HG03095 (cell line): ENCODE results near the gene EVI5.
"Not testable (repeated sequence)": the region's sequence is repeated elsewhere in the genome, so short reads cannot be mapped to it uniquely, and the experiment has no call there.

Experiments used
- ATAC-seq: cut with Tn5 transposase; IDR thresholded peaks from one replicate; pipeline ENCODE4 v1.9.1; 2021; ENCODE audit warnings: moderate library complexity; ENCODE audit not compliant: unreplicated experiment

Gene EVI5

DNA sequence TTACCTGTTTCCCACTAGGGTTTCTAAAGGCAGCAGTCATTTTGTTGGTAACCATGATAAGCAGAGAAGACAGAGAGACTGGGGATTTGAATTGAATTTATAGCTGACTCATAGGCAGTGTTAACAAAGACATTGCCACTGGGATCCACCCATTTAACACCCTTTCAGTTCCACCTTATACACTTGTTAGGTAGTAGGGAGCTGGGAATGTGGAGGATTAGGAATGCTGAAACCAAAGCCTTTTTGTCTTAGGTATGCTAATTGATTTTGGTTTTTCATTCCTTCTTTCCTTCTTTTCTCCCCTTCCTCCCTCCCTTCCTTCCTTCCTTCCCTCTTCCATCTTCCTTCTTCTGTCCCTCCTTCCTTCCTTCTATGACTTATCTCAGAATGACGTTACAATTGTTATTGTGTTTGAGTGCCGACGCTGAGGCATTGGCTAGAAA, 7.5 kb upstream of the EVI5 start:
- no peak for ATAC-seq

DNA sequence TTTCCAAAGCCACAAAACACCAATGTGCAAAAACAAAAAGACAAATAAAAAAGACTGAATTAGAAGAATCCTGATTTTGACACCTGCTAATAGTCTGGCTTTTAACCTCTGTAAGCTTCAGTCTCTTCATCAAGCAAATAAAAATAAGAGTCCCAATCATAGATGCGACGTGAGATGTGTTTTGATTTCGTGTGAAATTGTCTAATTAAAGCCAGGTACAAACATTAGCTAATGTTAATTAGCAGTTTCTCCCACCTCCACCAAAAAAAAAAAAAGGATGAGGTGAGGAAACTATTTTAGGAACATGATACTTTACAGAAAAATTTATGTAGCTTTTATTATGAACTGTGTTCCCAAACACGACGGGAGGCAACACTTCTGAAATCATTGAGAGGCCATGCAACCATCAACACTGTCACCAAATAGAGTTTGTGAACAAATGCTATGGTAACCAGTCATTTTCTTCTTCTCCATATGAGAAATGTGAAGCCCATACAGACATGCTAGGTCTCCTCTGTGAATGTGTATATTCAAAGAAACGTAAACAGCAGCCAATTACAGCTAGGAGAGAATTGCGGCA, 6.7 kb upstream of the EVI5 start:
- ATAC-seq = no peak

DNA sequence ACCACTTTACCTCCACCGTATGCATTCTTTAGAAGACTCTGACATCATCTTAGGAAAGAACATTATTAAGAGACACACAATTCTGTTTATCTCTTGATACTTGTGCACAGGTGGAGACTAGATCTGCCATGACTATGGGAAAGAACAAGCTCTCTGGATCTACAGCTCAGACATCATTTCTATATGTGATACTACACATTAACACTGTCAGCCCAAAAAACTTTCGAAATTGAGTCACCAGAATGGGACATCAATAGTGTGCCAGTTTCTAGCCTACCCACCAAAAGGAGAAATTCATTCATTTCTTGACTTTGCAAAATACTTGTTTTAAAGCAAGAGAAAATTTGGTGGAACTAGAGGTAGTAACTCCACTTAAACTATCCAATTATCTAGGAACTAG, 6.0 kb upstream of the EVI5 start:
- ATAC-seq = no peak

DNA sequence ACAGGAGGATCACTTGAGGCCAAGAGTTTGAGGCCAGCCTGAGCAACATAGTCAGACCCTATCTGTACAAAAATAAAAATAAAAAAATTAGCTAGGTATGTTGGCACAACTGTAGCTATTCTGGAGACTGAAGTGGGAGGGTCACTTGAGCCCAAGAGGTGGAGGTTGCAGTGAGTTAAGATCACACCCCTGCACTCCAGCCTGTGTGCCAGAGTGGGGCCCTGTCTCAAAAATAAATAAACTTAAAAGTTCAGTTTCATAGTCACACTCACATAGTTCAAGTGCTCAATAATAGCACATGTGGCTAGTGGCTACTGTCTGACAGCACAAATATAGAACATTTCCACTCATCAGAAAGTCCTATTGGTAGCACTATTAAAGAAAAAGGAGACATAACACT, 5.2 kb upstream of the EVI5 start:
- no peak for ATAC-seq

DNA sequence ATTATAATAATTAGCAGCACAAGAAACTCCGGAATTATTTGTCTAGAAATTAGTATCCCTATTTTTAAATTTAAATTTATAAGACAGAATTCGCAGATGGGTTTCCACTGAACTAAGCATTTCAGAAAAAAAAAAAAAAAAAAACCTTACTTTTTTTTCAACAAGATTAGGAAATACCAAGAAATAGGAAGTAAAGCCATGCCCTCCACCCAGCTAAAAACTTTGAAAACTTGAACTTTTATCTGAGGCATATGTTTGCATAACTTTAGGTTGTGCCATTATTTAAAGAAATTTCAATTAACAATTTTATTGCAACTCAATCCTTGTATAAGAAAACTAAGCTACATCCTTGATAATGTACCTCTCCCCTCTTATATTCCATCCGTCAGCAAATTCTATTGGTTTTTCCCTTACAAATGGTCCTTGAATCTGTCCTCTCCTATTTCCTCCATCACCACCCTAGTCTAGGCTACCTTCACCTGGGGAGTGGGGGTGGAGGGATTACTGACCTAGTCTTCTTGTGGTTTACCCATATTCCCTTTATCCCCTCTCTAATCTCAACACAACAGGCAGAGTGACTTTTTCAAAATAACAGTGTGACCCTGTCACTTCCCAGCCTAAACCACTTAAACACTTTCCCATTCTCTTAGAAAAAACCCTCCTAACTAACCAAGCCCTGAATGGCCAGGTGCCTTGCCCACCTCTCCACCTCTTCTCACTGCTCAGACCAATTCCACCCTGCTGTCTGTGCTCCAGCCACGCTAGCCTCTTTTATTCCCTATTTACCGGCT, 1.4 kb upstream of the EVI5 start:
- no peak for ATAC-seq

DNA sequence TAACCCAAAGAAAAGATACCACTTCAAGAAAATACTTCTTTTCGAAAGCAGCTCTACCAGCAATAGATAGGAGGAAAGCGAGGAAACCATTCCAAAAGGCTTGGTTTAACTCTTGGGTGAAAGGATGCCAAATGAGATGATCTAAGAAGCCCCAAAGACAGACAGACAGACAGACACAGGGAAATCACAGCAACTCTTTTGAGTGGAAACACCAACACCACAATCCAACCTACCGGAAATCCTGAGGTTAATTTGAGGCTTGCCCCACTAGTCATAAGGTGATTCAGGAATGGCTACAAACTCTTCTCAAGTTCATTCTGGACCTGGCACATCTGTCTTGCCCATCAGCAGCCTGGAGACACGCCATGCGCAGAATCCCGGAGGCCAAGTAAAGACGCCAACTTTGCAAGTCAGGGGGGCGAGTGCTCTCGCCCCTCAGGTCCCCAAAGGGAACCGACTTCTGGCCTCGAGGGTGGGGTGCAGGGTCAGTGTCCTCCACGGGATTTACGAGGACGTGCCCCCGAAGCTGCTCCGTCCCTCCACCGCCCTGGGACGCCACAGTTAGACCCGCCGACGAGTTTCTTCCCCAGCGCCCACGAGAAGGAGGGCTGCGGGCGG, 778 bp downstream of the EVI5 start:
- no peak for ATAC-seq

DNA sequence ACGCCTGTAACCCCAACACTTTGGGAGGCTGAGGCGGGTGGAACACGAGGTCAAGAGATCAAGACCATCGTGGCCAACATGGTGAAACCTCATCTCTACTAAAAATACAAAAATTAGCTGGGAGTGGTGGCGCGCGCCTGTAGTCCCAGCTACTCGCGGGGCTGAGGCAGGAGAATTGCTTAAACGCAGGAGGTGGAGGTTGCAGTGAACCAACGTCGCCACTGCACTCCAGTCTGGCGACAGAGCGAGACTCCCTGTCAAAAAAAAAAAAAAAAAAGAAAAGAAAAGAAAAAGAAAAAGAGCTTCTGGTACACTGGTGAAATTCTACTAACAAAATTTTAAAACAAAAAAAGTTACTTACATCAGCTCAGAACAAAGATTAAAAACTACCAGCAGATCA, 1.4 kb downstream of the EVI5 start:
- not testable (repeated sequence) for ATAC-seq

DNA sequence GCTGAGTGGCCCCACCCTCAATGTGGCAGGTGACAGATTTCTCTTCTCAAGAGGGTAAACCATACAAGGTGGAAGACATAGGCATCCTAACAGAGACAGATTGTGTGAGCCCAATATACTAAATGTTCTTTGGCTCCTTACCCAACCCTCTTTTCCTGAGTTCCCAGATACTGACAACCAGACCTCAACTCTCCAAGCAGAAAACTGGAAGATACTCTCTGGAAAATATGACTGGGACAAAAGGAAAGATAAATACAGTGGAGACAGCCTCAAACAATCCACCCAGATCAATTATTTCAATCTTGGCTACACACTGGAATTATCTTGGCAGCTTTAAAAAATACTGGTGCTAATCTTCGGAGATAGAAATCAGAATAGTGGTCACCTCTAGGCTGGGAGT, 6.5 kb downstream of the EVI5 start:
- ATAC-seq = no peak

DNA sequence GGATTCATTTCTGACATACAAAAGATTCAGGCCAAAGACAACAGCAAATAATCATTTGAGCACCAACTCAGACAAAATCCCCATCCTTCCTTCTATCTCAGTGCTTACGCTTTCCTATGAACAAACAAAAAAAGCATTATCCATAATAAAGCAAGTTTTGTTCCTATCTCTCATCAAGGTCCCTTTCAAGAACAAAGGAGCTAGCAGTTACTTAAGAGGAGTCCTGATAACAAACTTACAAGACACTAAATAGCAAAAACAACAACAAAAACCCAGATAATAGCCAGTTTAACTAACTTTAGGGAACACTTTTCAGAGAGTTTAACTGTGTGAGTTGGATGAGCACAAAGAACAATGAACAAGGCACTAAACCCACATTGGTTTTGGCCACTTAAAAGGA, 10.5 kb downstream of the EVI5 start:
- no peak for ATAC-seq

DNA sequence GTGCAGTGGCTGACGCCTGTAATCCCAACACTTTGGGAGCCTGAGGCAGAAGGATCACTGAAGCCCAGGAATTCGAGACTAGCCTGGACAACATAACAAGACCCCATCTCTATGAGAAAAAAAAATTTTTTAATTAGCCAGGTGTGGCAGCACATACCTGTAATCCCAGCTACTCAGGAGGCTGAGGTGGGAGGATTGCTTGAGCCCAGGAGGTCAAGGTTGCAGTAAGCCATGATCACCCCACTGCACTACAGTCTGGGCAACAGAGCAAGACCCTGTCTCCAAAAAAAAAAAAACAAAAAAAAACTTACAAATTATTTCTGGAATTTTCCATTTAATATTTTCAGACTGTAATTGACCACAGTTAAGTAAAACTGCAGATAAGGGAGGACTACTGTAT, 11.2 kb downstream of the EVI5 start:
- not testable (repeated sequence) for ATAC-seq

DNA sequence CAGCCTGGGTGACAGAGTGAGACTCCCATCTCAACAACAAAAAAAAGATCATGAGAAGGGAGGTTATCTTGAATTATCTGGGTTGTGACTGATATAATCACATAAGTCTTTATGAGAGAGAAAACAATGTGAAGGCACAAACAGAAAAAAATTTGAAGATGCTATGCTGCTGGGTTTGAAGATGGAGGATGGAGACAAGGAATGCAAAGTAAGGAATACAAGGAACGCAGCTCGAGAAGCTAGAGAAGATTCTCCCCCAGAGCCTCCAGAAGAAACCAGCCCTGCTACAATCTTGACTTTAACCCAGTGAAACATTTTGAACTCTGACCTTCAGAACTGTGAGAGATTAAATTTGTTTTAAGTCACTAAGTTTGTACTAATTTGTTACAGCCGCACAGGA, 15.1 kb downstream of the EVI5 start:
- ATAC-seq = no peak

DNA sequence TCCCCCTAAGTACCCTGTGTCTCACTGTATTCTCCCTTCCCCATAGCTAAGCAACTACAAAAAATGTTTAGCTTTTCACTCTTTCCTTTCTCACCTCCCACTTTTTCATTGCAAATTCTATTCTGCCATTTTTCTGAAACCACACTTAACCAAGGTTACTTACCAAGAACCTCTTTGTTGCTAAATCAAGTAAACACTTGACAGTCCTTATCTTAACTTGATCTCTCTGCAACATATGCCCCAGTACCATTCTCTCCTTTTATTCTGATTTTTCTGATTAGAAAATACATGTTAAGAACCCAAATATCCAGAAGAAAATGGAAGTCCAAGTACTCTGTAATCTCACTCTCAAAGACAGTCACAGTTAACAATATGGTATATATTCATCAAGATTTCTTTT, 16.0 kb downstream of the EVI5 start:
- no peak for ATAC-seq

DNA sequence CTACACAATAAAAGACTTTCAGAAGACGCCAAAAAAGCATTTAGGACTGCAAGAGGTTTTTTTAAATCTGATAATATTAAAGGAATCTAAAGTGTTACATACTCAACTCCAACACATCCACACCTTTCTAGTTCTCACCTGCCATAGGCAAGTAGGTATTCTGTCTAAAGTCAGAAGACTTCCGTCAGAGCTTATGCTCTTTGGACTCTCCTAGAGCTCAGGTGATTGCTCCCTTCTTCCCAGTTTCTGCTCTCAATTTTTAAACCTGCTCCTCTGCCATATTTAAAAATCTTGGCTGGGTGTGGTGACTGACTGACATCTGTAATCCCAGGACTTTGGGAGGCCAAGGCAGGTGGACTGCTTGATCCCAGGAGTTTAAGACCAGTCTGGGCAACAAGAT, 16.6 kb downstream of the EVI5 start:
- ATAC-seq = no peak

DNA sequence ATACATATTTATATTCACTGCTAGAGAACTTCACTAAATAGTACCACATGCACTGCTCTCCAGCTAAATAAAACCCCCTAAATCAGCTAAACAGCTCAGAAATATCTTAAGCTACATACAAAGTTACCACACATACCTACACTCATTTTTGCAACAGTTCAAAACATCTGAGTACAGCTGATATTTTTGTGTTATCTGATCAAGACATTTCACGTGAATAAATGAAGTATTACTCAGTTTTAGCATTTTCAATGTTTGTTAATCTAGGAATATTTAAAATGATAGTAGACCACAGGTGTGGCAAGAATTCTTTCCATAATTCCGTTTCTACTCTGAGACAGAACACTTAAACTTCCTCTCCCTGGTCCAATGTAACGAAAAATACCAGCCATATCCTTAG, 20.8 kb downstream of the EVI5 start:
- ATAC-seq = no peak

DNA sequence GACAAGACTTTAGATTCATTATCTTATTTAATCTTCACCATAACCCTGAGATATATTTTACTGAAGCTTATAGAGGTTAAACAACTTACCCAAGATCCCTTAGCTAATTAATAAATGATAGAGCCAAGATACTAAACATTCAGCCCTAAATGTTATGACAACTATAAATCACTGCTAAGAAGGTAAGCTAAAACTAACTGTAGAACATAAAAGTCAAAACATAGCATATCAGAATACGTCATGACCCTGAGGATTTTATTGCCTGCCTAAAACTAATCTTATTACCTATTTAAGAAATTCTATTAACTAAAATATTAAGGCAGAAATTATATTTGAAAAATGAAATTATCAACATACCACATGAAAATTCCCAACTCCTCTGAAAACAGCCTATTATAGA, 22.6 kb downstream of the EVI5 start:
- ATAC-seq = no peak

DNA sequence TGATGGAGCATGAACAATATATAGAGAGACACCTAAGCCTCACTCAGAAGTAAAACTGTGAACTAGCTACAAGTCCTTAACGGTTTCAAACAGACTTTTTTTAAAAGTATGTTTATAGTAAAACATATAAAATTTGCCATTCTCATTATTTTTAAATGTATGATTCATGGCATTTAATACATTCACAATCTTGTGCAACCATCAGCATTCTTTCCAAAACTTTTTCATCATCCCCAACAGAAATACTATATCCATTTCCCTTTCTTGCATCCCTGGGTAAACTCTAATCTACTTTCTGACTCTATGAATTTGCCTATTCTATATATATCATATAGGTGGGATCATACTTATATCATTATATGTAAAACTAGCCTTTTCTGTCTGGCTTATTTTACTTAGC, 25.5 kb downstream of the EVI5 start:
- ATAC-seq = no peak

DNA sequence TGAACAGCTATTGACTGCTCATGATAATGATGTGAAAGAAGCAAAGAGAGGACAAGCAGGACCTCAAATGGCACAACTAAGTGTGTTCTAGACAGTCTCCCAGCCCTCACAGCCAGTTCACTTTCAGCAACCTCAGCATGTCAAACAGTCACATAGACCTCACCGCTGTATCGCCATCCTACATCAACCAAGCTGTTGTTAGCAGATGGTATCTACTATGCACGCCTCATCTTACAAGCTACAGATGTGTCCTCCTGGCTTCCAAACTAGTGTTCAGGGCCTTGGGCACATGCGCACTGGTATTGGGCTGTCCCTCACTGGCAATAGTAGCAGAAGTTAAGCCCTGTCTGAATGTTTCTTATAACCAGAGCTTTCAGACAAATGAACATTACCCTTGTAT, 28.4 kb downstream of the EVI5 start:
- ATAC-seq = no peak

DNA sequence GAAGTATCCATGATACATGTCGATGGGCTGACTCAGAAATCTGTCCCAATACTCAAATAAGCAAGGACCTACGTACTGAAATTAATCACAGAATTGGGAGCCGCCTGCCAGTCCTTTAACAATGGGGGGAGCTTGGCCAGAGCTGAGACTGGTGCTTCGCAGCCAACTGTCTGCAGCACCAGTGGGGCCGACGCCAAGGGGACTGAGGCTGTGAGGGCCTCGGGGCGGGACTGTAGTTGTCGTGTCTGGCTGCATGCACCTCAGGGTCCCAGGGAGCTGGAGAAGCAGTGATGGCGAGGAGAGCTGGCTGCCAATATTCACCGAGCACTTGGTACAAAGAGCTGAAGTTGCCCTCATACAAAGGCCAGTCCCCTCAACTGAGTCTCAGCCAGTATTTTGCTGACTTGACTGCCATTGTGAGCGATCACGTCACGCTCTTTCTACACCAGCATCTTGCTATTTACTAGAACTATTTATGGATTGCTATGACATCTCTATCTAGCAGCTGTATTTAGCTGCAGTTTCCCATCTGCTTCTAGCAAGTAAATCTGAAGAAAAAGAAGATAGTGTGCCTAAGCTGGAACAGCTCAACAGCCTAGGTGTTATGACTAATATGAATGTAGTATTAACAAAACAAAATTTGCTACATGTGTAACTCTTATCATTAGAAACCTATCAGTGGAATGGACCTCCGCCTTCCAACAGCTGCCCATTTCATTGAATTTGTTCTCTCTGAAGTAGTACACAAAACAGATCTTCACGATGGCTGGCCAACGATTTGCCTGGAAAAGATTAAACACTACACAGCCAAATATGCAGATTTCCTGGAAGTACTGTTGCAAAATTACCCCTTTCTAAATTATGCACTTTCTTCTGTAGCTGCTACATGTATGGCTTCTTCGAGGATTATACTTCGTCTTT, 29.1 kb downstream of the EVI5 start:
- no peak for ATAC-seq

DNA sequence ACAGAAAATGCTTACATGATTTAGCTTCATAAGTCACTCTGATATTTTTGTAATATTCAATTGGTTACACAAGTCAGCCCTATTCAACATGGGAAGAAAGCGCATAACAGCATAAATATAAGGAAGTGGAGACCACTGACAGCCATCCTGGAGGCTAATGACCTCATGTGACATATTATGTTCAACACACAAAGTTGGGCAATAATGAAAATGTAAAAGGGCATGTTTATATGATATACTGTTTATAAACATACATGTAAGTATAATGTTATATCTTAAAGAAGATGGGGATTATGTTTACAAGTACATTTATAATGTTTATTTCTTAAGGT, 30.2 kb downstream of the EVI5 start:
- no peak for ATAC-seq

DNA sequence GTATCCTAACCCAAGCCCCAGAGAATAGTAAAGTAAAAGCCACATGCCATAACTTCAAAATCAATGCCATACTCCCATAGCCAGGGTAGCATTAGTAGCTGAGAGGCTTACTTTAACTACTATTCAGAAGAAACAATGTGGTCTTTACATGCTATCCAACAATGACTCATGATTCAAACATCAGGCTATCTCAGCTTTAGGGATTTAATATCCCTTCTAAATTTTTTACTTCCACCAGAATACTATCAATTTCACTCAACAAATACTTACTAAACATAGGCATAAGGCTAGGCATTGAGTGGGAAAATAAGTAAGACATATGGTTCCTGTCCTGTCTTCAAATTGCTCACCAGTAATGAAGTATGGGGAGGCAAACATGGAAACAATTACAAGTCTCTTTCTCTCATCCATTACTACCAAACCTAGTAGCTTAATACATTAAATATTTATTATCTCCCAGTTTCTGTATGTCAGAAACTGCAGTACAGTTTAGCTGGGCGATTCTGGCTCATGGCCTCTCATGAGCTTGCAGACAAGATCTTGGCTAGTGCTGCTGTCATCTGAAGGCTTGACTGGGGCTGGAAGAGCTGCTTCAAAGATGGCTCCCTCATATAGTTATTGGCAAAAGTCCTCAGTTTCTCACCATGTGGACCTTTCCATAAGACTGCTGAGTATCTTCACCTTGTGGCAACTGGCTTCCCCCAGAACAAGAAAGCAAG, 30.7 kb downstream of the EVI5 start:
- no peak for ATAC-seq

DNA sequence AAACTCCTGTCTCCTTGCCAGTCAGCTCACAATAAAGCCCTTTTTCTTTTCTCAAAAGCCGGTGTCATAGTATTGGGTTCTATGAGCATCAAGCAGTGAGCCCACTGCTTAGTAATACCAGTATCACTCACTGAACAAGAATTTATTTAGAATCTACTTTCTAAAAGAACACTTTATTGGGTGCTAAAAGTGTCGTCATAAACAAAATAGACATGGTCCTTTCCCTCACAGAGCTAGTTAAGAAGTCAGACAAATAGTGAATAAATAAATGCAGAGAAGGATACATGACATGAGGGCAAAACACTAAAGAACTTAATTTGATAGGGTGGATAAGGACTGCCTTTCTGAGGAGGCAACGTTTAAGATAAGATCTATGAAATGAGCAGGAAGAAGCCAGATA, 32.2 kb downstream of the EVI5 start:
- ATAC-seq = no peak
